Esophagus muscularis mucosa (tissue), 4 donors: ENCODE results near the gene MEIS2.

ENCODE experiments used
- EP300 ChIP-seq: sonication (generic); formaldehyde crosslinking; IDR thresholded peaks from one replicate; pipeline ENCODE4 v1.6.1; 2017; ENCODE audit warnings: antibody characterized with exemption
- POLR2A ChIP-seq: fragments of 450-650 bp; IDR thresholded peaks from one replicate; pipeline ENCODE4 v1.6.1; 2017; ENCODE audit warnings: antibody characterized with exemption, moderate library complexity, mild to moderate bottlenecking, low read depth
- POLR2AphosphoS5 ChIP-seq, 2 donors: sonication (generic); formaldehyde crosslinking; IDR thresholded peaks; one replicate each; pipeline ENCODE4 v1.6.1; 2017; ENCODE audit warnings: antibody characterized with exemption in 2 of 2
- TF ChIP-seq, protein P1 (sequence below), 3 experiments: fragments of 200-600 bp in 2 of 3; fragments of 450-650 bp in 1 of 3; sonication (generic) in 2 of 3; IDR thresholded peaks; one replicate each; pipeline ENCODE4 v1.5.1; 2017 to 2019; ENCODE audit warnings: antibody characterized with exemption in 3 of 3, mild to moderate bottlenecking in 2 of 3, moderate library complexity in 1 of 3

DNA sequence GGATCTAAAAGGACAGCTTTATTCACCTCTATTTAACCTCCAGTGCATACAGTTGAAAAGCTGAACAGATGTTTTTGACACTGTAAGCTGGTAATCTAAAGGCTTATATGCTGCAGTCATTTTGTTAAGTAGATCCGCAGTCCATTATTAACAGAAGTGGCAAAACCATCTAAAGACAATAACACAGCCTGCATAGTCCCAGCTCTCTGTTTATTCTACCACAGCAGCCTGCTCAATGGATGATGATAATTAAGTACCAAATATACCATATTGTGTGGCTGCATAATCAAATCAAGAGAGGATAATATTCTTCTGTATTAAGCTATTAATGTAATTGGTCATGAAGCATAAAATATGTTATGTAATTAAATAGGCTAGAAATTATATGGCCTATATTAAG is 207.1 kb downstream of the MEIS2 start:
- TF ChIP-seq, protein P1, sequence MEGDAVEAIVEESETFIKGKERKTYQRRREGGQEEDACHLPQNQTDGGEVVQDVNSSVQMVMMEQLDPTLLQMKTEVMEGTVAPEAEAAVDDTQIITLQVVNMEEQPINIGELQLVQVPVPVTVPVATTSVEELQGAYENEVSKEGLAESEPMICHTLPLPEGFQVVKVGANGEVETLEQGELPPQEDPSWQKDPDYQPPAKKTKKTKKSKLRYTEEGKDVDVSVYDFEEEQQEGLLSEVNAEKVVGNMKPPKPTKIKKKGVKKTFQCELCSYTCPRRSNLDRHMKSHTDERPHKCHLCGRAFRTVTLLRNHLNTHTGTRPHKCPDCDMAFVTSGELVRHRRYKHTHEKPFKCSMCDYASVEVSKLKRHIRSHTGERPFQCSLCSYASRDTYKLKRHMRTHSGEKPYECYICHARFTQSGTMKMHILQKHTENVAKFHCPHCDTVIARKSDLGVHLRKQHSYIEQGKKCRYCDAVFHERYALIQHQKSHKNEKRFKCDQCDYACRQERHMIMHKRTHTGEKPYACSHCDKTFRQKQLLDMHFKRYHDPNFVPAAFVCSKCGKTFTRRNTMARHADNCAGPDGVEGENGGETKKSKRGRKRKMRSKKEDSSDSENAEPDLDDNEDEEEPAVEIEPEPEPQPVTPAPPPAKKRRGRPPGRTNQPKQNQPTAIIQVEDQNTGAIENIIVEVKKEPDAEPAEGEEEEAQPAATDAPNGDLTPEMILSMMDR (IDR thresholded peaks at IDR 0.05), result no peak
- TF ChIP-seq POLR2AphosphoS5 (IDR thresholded peaks at IDR 0.05) (no peak), EP300 (no peak), POLR2A (no peak)
